Renal cortical epithelial cell (primary cell): ENCODE results near the gene FSTL3. TPM values are rescaled to one million over a fixed set of nuclear protein-coding genes. Genes with fewer than 3 reads are reported as not detected.

Experiments
- DNase-seq: peaks from one replicate; pipeline ENCODE4 v3.0.0-alpha.2; 2011; ENCODE audit warnings: low read depth
- total RNA-seq: library from RNA; depleted of rRNA; stranded (reverse); fragments of >200 nt; gene quantifications from 2 replicates; pipeline ENCODE4 v1.2.3, GENCODE V29; 2014

Gene FSTL3
- total RNA-seq, 1 donor from 2014 or later = 374 TPM

DNA sequence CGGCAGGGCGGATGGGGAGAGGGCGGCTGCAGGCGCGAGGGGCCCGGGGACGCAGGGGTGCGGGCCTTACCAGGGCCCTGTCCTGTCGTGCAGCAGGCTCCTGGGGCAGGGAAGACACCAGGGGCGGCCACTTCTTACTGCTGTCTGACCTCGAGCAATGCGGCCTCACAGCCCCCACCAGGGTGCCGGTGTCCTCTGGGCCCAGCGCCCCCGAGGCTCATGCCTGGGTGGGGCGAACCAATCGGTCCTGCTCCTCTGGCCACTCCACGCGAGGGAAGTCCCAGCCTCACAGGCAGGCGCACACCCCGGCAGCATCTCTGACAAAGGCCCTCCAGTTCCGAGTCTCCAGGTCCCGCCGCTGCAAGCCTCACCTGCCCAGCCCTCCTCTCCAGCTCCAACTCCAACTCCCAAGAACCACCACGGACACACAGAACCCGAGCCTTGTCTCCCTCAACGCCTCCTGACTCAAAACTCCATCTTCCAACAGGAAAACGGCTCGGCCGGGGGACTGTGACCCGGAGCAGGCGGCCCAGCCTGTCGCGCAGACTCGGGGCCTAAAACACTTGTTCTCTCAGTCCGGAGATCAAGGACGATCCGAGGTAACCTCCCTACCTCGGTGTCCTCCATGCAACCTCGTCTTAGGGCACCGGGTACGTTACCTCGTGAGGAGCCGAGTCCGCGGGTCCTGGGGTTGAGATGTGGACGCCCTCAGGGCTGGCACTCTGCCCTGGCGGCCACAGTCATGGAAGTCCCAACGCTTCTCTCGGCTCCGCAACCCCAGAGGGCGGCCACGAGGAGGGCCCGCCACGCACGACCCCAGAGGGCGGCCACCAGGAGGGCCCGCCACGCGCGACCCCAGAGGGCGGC is 30.0 kb upstream of the FSTL3 start:
- DNase-seq = no peak

- DNase-seq = no peak
Observed at GRCh38 chr19:646779-647565, 29.2 kb upstream of the FSTL3 start.

DNA sequence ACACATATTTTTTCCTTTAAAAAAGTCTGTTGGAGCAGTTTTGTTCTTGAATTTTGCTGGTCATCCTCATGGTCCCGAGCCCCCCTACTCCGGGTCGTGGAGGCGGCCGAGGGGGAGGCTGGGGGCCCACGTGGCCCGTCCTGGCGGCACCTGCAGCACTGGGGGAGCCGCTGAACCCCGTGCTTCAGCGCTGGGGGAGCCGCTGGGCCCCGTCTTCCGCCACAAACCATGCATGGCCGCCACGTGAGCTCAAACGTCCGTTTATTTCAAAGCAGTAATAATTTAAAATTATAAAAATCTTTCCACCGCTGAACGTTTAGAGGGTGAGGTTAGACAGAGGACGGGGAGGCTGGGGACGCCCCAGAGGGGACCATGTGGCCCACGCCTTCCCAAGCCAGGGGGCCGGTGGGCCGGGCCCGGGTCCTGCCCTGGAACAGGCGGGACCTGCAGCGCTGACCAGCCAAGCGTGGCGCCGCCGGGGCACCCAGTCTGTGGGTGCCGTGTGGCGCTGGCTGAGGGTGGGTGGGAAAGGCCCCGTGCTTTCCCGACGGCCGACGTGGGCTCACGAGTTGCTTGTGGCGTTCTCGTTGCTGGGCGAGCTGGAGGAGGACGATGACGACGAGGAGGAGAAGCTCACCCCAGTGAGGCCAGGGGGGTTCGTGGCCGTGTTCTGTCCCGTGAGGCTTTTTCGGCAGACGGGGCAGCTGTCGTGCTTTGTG is 28.5 kb upstream of the FSTL3 start:
- DNase-seq = no peak

DNA sequence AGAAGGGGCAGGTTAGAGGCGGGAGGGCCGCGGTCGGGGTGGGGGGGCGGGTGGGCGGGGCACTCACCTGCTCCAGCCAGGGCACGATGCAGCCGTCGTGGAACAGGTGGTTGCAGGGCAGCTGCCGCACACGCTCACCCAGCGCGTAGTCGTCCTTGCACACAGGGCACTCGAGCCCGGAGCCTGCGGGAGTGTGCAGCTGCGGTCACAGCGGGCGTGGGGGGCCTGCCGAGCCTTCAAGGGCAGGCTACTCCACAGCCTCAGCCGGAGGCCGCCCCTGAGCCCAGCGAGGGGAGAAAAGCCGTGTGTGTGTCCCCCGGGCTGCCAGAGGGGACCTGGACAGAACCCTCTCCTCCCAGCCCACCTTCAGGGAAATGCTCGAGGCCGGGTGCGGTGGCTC is 27.9 kb upstream of the FSTL3 start:
- DNase-seq = no peak

DNA sequence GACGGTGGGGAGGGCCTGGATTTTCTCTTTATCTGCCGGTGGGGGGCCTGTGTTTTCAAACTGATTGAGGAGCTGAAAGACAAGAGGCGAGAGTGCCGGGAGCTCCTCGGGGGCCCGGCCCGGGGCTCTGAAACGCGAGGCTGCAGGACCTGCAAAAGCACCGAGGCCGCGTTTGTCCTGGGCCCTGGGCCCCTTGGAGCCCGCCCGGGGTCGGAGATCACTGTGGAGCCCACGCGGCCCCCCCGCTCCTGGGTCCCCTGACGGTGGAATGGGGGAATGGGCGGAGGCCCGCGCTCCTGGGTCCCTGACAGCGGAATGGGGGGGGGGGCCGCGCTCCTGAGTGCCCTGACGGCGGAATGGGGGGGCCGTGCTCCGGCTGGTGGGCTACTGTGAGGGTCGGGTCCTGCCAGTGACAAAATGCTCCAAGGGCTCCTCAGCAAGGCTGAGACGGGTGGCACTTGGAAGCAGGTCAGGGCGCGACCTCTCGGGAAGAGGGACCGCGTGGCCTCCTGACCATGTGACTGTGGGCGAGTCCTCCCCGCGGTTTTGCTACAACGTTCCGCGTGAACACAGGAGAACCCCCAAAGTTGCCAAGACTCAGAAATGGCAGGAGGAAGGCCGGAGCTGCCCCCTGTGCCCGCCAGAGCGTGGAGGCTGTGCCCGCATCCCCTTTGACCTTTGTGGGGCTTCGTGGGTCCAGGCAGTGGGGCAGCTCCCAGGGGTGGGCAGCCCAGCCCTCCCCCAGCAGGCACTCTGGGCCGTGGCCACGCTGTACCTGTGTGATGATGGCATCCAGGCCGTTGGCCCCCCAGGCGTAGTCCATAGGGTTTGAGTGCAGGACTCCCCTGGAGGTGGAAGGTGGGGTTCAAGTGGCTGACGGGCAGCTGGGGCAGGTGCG is 27.0 kb upstream of the FSTL3 start:
- DNase-seq = no peak

- no peak for DNase-seq
Observed at GRCh38 chr19:650121-650520, 26.1 kb upstream of the FSTL3 start.

DNA sequence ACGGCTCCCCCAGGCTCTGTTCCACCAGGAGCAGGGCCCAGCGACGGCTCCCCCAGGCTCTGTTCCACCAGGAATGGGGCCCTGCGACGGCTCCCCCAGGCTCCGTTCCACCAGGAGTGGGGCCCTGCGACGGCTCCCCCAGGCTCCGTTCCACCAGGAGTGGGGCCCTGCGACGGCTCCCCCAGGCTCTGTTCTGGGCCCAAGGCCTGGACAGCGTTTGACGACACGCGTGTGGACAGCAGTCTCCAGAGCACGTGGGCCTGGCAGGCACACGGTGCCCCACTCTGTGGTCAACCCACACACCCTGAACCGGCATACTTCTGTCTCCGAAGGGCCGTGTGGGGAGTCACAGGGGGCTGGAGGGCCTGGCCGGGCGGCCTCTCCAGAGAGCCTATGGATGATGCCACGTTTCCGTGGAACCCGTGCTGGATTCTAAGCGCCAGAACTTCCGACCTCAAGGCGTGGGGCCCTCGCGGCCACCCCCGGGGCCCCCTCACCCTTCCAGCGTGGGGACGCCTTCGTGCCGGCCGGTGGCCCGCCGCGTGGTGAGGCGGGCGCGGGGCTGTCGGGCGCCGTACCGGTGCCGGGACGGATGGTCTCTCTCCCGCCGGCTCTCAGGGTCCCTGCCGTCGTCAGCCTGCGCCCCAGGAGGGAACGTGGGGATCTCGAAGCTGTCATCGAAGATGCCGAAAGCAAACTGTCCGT is 24.9 kb upstream of the FSTL3 start:
- no peak for DNase-seq

DNA sequence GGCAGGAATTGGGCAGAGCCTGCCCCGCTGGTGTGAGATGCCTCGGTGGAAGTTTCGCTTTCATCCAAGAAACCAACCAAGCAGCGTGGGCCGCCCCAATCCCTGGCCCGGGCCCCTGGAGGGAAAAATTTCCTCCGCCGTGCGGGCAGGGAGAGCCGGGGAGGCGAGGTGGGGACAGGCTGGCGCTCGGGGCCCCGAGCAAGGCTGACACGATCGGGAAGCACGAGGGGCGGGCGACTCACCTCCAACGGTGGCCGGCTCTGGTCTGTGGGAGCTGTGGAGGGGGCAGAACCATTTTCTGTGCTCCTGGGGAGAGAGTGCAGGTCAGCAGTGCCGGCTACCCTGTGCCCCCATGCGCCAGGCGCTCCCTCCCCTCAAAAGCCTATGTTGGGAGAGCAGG is 24.2 kb upstream of the FSTL3 start:
- no peak for DNase-seq

DNA sequence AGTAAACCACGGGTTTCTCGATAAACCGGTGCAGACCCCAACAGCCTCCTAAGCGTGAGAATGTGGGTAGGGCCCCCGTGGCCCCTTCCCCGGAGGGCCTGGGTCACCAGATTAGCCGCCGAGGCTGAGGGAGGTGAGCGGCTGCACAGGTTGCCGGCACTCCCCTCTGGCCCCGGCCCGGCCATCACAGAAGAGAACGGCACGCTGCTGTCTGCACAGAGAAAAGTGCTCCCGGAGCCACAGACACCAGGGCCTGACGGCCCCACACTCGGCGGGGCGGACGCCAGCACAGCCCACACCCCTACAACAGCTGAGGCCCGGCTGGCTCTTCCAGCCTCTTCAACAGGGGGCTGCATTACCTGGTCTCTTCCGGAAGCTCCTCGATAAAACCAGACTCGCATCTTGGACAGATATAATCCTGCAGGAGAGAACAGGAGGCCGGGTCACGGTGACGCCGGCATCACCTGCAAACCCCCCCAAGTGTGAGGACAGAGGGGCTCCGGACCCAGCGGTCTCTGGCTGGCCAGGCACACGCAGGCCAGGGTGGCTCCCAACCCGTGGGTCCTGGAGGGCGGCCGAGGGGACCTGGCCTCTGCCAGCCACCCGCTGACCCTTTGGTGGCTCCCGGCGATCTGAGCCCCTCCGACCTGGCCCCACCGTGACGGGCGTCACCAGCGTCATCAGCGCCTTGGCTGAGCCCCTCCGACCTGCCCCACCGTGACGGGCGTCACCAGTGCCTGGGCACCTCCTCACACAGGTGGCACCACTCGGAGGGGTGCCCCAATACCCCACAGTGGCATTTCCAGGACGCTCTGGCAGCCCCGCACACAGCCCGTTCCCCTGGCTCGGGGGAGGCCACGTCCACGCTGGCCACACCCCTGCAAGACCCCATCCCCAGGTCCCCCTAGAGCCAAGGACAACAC is 23.5 kb upstream of the FSTL3 start:
- DNase-seq = no peak

- DNase-seq = no peak
Observed at GRCh38 chr19:653425-653824, 22.8 kb upstream of the FSTL3 start.

DNA sequence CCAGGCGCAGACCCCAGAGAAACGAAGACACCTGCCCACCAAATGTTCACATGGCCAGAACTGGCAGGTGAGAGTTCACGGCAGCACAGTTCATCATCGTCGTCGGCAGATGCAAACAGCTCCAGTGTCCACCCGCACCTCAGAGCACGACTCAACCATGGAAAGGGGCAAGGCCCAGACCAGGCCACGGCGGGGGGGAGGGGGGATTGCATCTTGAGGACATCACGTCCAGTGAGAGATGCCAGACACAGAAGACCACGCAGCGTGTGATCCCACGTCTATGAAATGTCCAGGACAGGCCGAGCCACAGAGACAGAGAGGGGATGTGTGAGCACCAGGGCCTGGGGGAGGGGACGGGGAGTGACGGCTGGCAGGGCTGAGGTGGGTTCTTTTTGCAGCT is 20.5 kb upstream of the FSTL3 start:
- DNase-seq = no peak

GRCh38 chr19:656751-657559 is 19.2 kb upstream of the FSTL3 start:
- no peak for DNase-seq

DNA sequence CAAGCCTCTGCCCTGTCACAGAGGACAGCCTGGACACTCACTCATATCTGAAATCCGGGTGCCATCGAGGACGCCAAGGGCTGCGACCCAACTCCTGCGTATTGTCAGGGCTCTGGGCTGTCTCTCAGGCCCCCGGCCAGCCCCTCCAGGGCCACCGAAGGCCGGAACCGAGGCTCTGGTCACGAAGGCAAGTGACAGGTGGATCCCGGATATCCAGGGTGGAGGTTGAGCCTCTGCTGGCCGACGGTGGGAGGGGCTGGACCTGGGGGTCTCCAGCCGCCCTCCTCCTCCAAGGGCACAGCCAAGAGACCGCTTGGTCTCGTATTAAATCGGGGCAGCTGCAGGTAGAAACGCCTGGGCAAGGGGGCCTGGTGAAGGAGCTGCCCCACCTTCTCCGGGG is 18.6 kb upstream of the FSTL3 start:
- no peak for DNase-seq

DNA sequence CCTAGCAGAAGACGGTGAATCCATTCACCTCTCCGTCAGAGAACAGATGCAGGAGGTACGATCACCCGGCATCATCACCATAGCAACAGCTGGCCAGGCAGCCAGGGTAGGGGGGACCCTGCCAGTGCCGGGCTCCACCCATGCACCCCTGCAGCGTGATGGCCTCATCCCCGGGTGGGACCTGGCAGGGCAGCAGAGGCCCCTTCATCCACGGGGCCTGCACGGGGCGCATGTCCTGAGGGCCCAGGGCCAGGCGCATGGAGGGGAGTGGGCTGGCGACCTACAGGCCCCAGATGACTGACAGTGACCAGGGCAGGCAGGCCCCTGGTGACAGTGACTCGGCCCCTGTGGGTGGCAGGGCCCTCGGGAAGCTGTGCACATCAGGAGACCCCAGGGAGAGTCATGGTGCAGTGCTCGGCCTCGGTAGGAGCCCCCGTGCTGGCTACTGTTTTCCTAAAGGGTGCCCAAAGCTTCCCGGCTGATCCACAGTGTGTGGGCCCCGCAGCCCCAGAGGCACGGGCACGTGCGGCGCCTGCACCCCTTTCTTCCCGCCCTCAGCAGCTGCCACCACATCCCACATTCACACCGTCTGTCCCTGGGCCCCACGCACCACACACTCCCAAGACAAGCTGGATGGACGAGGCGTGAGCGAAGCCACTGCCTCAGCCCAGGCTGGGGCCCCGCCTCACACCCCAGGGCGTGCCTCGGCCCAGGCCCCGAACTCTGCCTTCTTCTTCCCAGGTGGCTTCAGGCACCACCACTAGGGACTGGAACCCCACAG is 17.9 kb upstream of the FSTL3 start:
- DNase-seq = no peak

- no peak for DNase-seq
Observed at GRCh38 chr19:658916-659839, 17.0 kb upstream of the FSTL3 start.

GRCh38 chr19:660793-661426 is 15.3 kb upstream of the FSTL3 start:
- DNase-seq = peak; percentile 24
